A549 (cell line): ENCODE results near the gene ARPP21. TPM values are rescaled to one million over a fixed set of nuclear protein-coding genes. Genes with fewer than 3 reads are reported as not detected.

ENCODE experiments used
- ATAC-seq, 2 experiments: fragments of 200-7000 bp in 1 of 2; fragments of >200 bp in 1 of 2; cut with Nextera tagmentation in 1 of 2; cut with Tn5 transposase in 1 of 2; 3 replicates each; pipeline versions ENCODE4 v1.8.0 to v1.9.1; 2018 to 2020; ENCODE audit warnings: mild to moderate bottlenecking in 1 of 2, moderate library complexity in 1 of 2
- CTCF ChIA-PET: fragments of 300-600 bp; sonication (Branson Sonifier 250); formaldehyde crosslinking; extraction: SDS; loops from one replicate; lab custom pipeline; 2021; ENCODE audit warnings: antibody characterized with exemption, inconsistent platforms; lab: Yijun Ruan, JAX
- POLR2A ChIA-PET: fragments of 350-600 bp; formaldehyde crosslinking; extraction: SDS; loops from one replicate; lab custom pipeline; 2021; ENCODE audit warnings: antibody characterized with exemption, inconsistent platforms; lab: Yijun Ruan, JAX
- DNase-seq, 2 experiments: peaks; one replicate each; pipeline versions ENCODE4 v3.0.0 to v3.0.0-alpha.2; 2011 to 2016; ENCODE audit warnings: low read depth in 1 of 2, low spot score in 1 of 2
- FAIRE-seq: peaks from 2 replicates; lab custom pipeline; 2011; peaks lifted over from hg19 to GRCh38; lab: Jason Lieb, UNC
- H3K27ac ChIP-seq, 2 experiments: fragments of >200 bp; sonication (Bioruptor Twin); formaldehyde crosslinking; 3 replicates each; pipeline ENCODE4 v1.5.1; 2016 to 2017
- H3K4me1 ChIP-seq: fragments of >200 bp; sonication (Bioruptor Twin); formaldehyde crosslinking; 3 replicates; pipeline ENCODE4 v1.6.1; 2016
- H3K4me2 ChIP-seq: fragments of >200 bp; sonication (Bioruptor Twin); formaldehyde crosslinking; 3 replicates; pipeline ENCODE4 v1.6.1; 2016
- H3K4me3 ChIP-seq: fragments of >200 bp; sonication (Bioruptor Twin); formaldehyde crosslinking; 3 replicates; pipeline ENCODE4 v1.5.1; 2016
- H3K9me3 ChIP-seq: fragments of >200 bp; sonication (Bioruptor Twin); formaldehyde crosslinking; 3 replicates; pipeline ENCODE4 v1.6.1; 2016
- ATOH8 ChIP-seq: fragments of 250-450 bp; sonication (Bioruptor Pico); IDR thresholded peaks from 2 replicates; pipeline ENCODE4 v1.5.0; 2020; ENCODE audit warnings: low read depth, mild to moderate bottlenecking, moderate library complexity
- BCL3 ChIP-seq: fragments of >200 bp; sonication (Bioruptor Twin); formaldehyde crosslinking; IDR thresholded peaks from 3 replicates; pipeline ENCODE4 v1.6.1; 2016
- BHLHE40 ChIP-seq: IDR thresholded peaks from 2 replicates; pipeline ENCODE4 v1.6.1; 2012; ENCODE audit warnings: low read depth, low read length, inconsistent platforms
- CBX8 ChIP-seq: fragments of 200-600 bp; sonication (generic); IDR thresholded peaks from 2 replicates; pipeline ENCODE4 v1.6.1; 2016
- CEBPB ChIP-seq, 2 experiments: fragments of >200 bp in 1 of 2; sonication (Bioruptor Twin) in 1 of 2; formaldehyde crosslinking in 1 of 2; IDR thresholded peaks; 2 replicates each; pipeline ENCODE4 v1.6.1; 2012 to 2016
- CHD4 ChIP-seq: fragments of 200-600 bp; sonication (generic); IDR thresholded peaks from 2 replicates; pipeline ENCODE4 v1.6.1; 2016; ENCODE audit warnings: antibody characterized with exemption, mild to moderate bottlenecking, borderline replicate concordance
- EHF ChIP-seq: fragments of 250-450 bp; sonication (Bioruptor Pico); IDR thresholded peaks from 2 replicates; pipeline ENCODE4 v1.5.0; 2020; ENCODE audit warnings: mild to moderate bottlenecking
- EP300 ChIP-seq, 2 experiments: fragments of >200 bp; sonication (Bioruptor Twin); formaldehyde crosslinking; IDR thresholded peaks; 2 replicates in 1 of 2; 3 replicates in 1 of 2; pipeline ENCODE4 v1.6.1; 2016 to 2017
- FOSL2 ChIP-seq, 2 experiments: fragments of 450-650 bp in 1 of 2; fragments of >200 bp in 1 of 2; sonication (Bioruptor Twin) in 1 of 2; formaldehyde crosslinking; IDR thresholded peaks; 2 replicates each; pipeline versions ENCODE4 v1.5.0 to v1.6.1; 2016 to 2020; ENCODE audit warnings: mild to moderate bottlenecking in 1 of 2, moderate library complexity in 1 of 2
- GATA3 ChIP-seq: IDR thresholded peaks from 2 replicates; pipeline ENCODE4 v1.6.1; 2012; ENCODE audit warnings: borderline replicate concordance
- HDAC2 ChIP-seq: fragments of 200-600 bp; sonication (generic); IDR thresholded peaks from 2 replicates; pipeline ENCODE4 v1.6.1; 2016
- HES2 ChIP-seq: fragments of >200 bp; sonication (Bioruptor Twin); formaldehyde crosslinking; IDR thresholded peaks from 2 replicates; pipeline ENCODE4 v1.6.1; 2016
- HEYL ChIP-seq: fragments of 250-450 bp; sonication (Bioruptor Pico); IDR thresholded peaks from 2 replicates; pipeline ENCODE4 v1.8.0; 2021; ENCODE audit warnings: mild to moderate bottlenecking, moderate library complexity
- JUN ChIP-seq, 2 experiments: fragments of >200 bp; sonication (Bioruptor Twin); formaldehyde crosslinking; IDR thresholded peaks; 2 replicates in 1 of 2; 3 replicates in 1 of 2; pipeline ENCODE4 v1.6.1; 2016 to 2017
- KDM1A ChIP-seq: fragments of 200-600 bp; sonication (generic); IDR thresholded peaks from 2 replicates; pipeline ENCODE4 v1.6.1; 2016; ENCODE audit warnings: low read depth, mild to moderate bottlenecking
- KDM5A ChIP-seq: fragments of 200-600 bp; sonication (generic); IDR thresholded peaks from 2 replicates; pipeline ENCODE4 v1.6.1; 2016; ENCODE audit warnings: antibody characterized with exemption, mild to moderate bottlenecking
- MAZ ChIP-seq: fragments of 150-350 bp; IDR thresholded peaks from 2 replicates; pipeline ENCODE4 v1.6.1; 2014; ENCODE audit warnings: antibody characterized with exemption, low read depth, low read length, borderline replicate concordance
- NFE2L2 ChIP-seq: fragments of 150-350 bp; conservative IDR thresholded peaks from 2 replicates; pipeline ENCODE4 v1.6.1; 2014; ENCODE audit warnings: low read length
- NR3C1 ChIP-seq: fragments of >200 bp; sonication (Bioruptor Twin); formaldehyde crosslinking; IDR thresholded peaks from 3 replicates; pipeline ENCODE4 v1.6.1; 2017
- REST ChIP-seq: fragments of 200-600 bp; sonication (generic); IDR thresholded peaks from 2 replicates; pipeline ENCODE4 v1.6.1; 2016; ENCODE audit warnings: antibody characterized with exemption, mild to moderate bottlenecking, moderate library complexity
- RNF2 ChIP-seq: fragments of 200-600 bp; sonication (generic); IDR thresholded peaks from 2 replicates; pipeline ENCODE4 v1.6.1; 2016; ENCODE audit warnings: low read depth, mild to moderate bottlenecking, antibody characterized with exemption, moderate library complexity, borderline replicate concordance
- TP53 ChIP-seq: fragments of 250-450 bp; sonication (Bioruptor Pico); IDR thresholded peaks from 2 replicates; pipeline ENCODE4 v1.5.0; 2021; ENCODE audit warnings: mild to moderate bottlenecking, moderate library complexity
- USF2 ChIP-seq: fragments of 450-650 bp; IDR thresholded peaks from 2 replicates; pipeline ENCODE4 v1.6.1; 2014; ENCODE audit warnings: antibody characterized with exemption
- ZNF302 ChIP-seq: fragments of 250-450 bp; sonication (Bioruptor Pico); IDR thresholded peaks from 2 replicates; pipeline ENCODE4 v1.9.0; 2021; ENCODE audit warnings: inconsistent platforms, mild to moderate bottlenecking, moderate library complexity
- WGBS: methylation state at CpG from one replicate; pipeline ENCODE4 v1.1.6; 2017; ENCODE audit errors: missing lambda C conversion rate; 5-methylcytosine and 5-hydroxymethylcytosine counted together
- polyA plus RNA-seq, 4 experiments: library from polyadenylated mRNA; depleted of rRNA in 3 of 4; stranded (reverse); fragments of >200 nt; fragmentation: RNase III in 1 of 4; extraction: RNeasy Plus Mini Kit Qiagen cat#74134 plus additional on column Dnase treatment in 1 of 4; gene quantifications; 2 replicates in 3 of 4; 3 replicates in 1 of 4; pipeline ENCODE4 v1.2.3, GENCODE V29; 2011 to 2017

The ARPP21 gene
- polyA plus RNA-seq, 2 of the 4 experiments (the other 2 are of a cell fraction): 0.03 TPM; not detected in 1

- CTCF ChIA-PET: interaction anchor here (1.3 to 2.6 kb wide), 2 partner anchors 8 to 16 kb away, joined by 3 to 7 read pairs; no protein-coding TSS in a partner anchor
- Histone ChIP-seq H3K4me1 (no peaks in the 10 kb centered on the region), H3K4me3 (no peak overlapping the region), H3K9me3 (no peaks in the 10 kb centered on the region), H3K4me2 (no peak overlapping the region), H3K27ac (no peak overlapping the region)
- 69% methylated on average over 1 of the region's 1 CpG for WGBS
- no peak for FAIRE-seq
- TF ChIP-seq HES2 (no peak), FOSL2 (IDR thresholded peaks at IDR 0.05) (no peak), FOSL2 (CRISPR knock-in tag; IDR thresholded peaks at IDR 0.05) (no peak), HDAC2 (no peak), REST (no peak), GATA3 (no peak), EP300 (IDR thresholded peaks at IDR 0.05) (no peak), JUN (IDR thresholded peaks at IDR 0.05) (no peak), CEBPB (IDR thresholded peaks at IDR 0.05) (no peak), CBX8 (no peak), BCL3 (no peak), ATOH8 (CRISPR knock-in tag) (no peak), NR3C1 (no peak), TP53 (CRISPR knock-in tag) (no peak), EHF (no peak), MAZ (no peak), CHD4 (no peak), KDM1A (no peak)
- DNase-seq: no peak
- POLR2A ChIA-PET: no interaction called here
- ATAC-seq: no peak
These were observed 2.0 kb downstream of the ARPP21 start for GRCh38 chr3:35641331-35641730.

GRCh38 chr3:35641920-35642527 is 2.7 kb downstream of the ARPP21 start:
- Histone ChIP-seq H3K27ac (no peak overlapping the region), H3K4me1 (no peaks in the 10 kb centered on the region), H3K4me2 (no peak overlapping the region), H3K9me3 (no peaks in the 10 kb centered on the region), H3K4me3 (no peak overlapping the region)
- 72% methylated on average over 4 of the region's 4 CpGs for WGBS
- DNase-seq (no peak), FAIRE-seq (no peak), ATAC-seq (no peak)
- CTCF ChIA-PET: no interaction called here
- POLR2A ChIA-PET: no interaction called here
- TF ChIP-seq HDAC2 (no peak), USF2 (no peak), NFE2L2 (no peak), KDM5A (no peak), RNF2 (no peak), BHLHE40 (no peak), JUN (IDR thresholded peaks at IDR 0.05) (no peak), HES2 (no peak), ZNF302 (CRISPR knock-in tag) (no peak), HEYL (CRISPR knock-in tag) (no peak)
